Testis (tissue), 3 donors: ENCODE data around the gene WNT9B. TPM values are rescaled to one million over a fixed set of nuclear protein-coding genes. Genes with fewer than 3 reads are reported as not detected.
"Not testable (repeated sequence)": the region's sequence is repeated elsewhere in the genome, so short reads cannot be mapped to it uniquely, and the experiment has no call there.

Experiments
- DNase-seq: peaks from one replicate; pipeline ENCODE4 v3.0.0-alpha.2; 2019
- H3K27ac ChIP-seq, 2 donors: fragments of 200-600 bp; sonication (generic); one replicate each; pipeline ENCODE4 v1.5.1; 2019
- H3K27me3 ChIP-seq: fragments of 200-600 bp; sonication (generic); one replicate; pipeline ENCODE4 v1.5.1; 2019
- H3K36me3 ChIP-seq: fragments of 200-600 bp; sonication (generic); one replicate; pipeline ENCODE4 v1.5.1; 2017; ENCODE audit warnings: low read depth; ENCODE audit errors: missing control alignments
- H3K4me1 ChIP-seq: fragments of 200-600 bp; sonication (generic); one replicate; pipeline ENCODE4 v1.5.1; 2019
- H3K4me3 ChIP-seq, 2 donors: fragments of 200-600 bp; sonication (generic); one replicate each; pipeline ENCODE4 v1.5.1; 2017 to 2019
- H3K9me3 ChIP-seq: fragments of 200-600 bp; sonication (generic); one replicate; pipeline ENCODE4 v1.5.1; 2017
- POLR2A ChIP-seq: fragments of 450-650 bp; IDR thresholded peaks from one replicate; pipeline ENCODE4 v1.6.1; 2017; ENCODE audit warnings: antibody characterized with exemption, mild to moderate bottlenecking, moderate library complexity
- WGBS, 2 donors: methylation state at CpG; one replicate each; pipeline ENCODE4 v1.1.5; 2018; 5-methylcytosine and 5-hydroxymethylcytosine counted together
- intact Hi-C: fragments of 100-400 bp; cut with DNase I; formaldehyde crosslinking; loops from one replicate; pipeline ENCODE4 v1.15.1; 2023; ENCODE audit warnings: low total_unique reads
- polyA plus RNA-seq: library from polyadenylated mRNA; stranded (reverse); fragments of 350-450 nt; fragmentation: Illumina TruSeq; extraction: RNeasy Lipid Tissue Mini Kit (QIAGEN cat#74804); gene quantifications from one replicate; pipeline ENCODE4 v1.2.3, GENCODE V29; 2014; ENCODE audit warnings: low read depth, low replicate concordance; ENCODE audit not compliant: insufficient read depth
- total RNA-seq, 2 donors: library from RNA; depleted of rRNA; stranded (reverse); fragments of >200 nt; gene quantifications; one replicate each; pipeline ENCODE4 v1.2.3, GENCODE V29; 2016
- TF ChIP-seq, protein P1 (sequence below), 3 experiments: fragments of 450-650 bp in 2 of 3; fragments of 200-600 bp in 1 of 3; sonication (generic) in 1 of 3; IDR thresholded peaks; one replicate each; pipeline ENCODE4 v1.5.1; 2016 to 2019; ENCODE audit warnings: antibody characterized with exemption in 3 of 3, mild to moderate bottlenecking in 2 of 3, moderate library complexity in 1 of 3

The WNT9B gene
- total and polyA plus RNA-seq, 3 donors from 2014 or later, result 0.50 to 1.2 TPM; not detected in 1

DNA sequence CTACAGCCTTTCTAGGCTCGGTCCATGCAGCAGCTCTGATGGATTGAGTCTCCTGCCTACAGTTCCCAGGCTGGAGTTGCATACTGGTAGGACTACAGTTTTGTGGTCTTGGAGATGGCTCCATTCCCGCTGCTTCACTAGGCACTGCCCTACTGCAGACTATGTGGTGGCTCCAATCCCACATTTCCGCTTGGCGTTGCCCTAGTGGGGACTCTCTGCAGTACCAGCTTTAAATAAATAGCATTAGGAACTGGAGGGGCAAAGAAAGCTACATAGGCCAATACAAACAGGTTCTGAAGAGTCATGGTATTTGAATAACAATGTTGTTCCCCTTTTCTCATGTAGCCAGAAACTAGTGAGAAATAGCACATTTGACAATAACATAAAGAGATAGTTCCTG is 66.1 kb downstream of the WNT9B start:
- 70 to 87% methylated on average over 4 of the region's 4 CpGs for WGBS, 2 donors
- Histone ChIP-seq H3K9me3 (no peaks in the 10 kb centered on the region), H3K27me3 (no peaks in the 10 kb centered on the region), H3K4me1 (no peaks in the 10 kb centered on the region), H3K36me3 (no peaks in the 10 kb centered on the region), H3K4me3 (no peak overlapping the region), H3K27ac (no peak overlapping the region)
- no peak for TF ChIP-seq POLR2A
- TF ChIP-seq, protein P1, sequence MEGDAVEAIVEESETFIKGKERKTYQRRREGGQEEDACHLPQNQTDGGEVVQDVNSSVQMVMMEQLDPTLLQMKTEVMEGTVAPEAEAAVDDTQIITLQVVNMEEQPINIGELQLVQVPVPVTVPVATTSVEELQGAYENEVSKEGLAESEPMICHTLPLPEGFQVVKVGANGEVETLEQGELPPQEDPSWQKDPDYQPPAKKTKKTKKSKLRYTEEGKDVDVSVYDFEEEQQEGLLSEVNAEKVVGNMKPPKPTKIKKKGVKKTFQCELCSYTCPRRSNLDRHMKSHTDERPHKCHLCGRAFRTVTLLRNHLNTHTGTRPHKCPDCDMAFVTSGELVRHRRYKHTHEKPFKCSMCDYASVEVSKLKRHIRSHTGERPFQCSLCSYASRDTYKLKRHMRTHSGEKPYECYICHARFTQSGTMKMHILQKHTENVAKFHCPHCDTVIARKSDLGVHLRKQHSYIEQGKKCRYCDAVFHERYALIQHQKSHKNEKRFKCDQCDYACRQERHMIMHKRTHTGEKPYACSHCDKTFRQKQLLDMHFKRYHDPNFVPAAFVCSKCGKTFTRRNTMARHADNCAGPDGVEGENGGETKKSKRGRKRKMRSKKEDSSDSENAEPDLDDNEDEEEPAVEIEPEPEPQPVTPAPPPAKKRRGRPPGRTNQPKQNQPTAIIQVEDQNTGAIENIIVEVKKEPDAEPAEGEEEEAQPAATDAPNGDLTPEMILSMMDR (IDR thresholded peaks at IDR 0.05), result no peak
- intact Hi-C loops, result no loop called here
- no peak for DNase-seq

DNA sequence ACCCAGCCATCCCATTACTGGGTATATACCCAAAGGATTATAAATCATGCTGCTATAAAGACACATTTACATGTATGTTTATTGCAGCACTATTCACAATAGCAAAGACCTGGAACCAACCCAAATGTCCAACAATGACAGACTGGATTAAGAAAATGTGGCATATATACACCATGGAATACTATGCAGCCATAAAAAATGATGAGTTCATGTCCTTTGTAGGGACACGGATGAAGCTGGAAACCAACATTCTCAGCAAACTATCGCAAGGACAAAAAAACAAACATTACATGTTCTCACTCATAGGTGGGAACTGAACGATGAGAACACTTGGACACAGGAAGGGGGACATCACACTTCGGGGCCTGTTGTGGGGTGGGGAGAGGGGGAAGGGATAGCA is 70.6 kb downstream of the WNT9B start:
- H3K9me3 ChIP-seq, DNase-seq, intact Hi-C loops, H3K36me3 ChIP-seq, H3K27me3 ChIP-seq: not testable (repeated sequence)
- peak overlapping the region in 1 of 2 donors; percentile 98 for H3K27ac ChIP-seq
- WGBS, 2 donors, result 43 to 59% methylated on average over 4 of the region's 4 CpGs
- peak overlapping the region; percentile 73 to 96 for H3K4me3 ChIP-seq
- H3K4me1 ChIP-seq, result peaks cover 14% of the 10 kb centered on the region

DNA sequence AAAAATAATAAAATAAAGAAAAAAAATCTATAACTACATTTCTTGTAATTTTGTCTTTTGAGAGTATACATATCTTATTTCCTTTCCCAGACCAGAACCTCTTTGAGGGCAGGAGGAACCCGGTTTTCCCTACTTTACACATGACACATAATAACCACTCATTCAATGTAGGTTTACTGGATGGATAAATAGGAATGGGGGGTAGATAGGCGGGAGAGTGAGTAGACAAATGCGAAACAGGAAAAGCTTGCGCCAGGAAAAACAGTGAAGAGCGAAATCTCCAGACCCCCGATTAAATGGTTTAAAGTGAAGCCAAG is 71.1 kb downstream of the WNT9B start:
- Histone ChIP-seq H3K36me3 (no peaks in the 10 kb centered on the region), H3K27ac (peak overlapping the region; percentile 83 to 98), H3K4me1 (peaks cover 14% of the 10 kb centered on the region), H3K9me3 (no peaks in the 10 kb centered on the region), H3K27me3 (no peaks in the 10 kb centered on the region), H3K4me3 (peak overlapping the region; percentile 73 to 96)
- no peak for TF ChIP-seq POLR2A
- TF ChIP-seq, protein P1 (IDR thresholded peaks at IDR 0.05), result no peak
- 0 to 2% methylated on average over 6 of the region's 6 CpGs for WGBS, 2 donors
- DNase-seq, result no peak
- intact Hi-C loops, result no loop called here

DNA sequence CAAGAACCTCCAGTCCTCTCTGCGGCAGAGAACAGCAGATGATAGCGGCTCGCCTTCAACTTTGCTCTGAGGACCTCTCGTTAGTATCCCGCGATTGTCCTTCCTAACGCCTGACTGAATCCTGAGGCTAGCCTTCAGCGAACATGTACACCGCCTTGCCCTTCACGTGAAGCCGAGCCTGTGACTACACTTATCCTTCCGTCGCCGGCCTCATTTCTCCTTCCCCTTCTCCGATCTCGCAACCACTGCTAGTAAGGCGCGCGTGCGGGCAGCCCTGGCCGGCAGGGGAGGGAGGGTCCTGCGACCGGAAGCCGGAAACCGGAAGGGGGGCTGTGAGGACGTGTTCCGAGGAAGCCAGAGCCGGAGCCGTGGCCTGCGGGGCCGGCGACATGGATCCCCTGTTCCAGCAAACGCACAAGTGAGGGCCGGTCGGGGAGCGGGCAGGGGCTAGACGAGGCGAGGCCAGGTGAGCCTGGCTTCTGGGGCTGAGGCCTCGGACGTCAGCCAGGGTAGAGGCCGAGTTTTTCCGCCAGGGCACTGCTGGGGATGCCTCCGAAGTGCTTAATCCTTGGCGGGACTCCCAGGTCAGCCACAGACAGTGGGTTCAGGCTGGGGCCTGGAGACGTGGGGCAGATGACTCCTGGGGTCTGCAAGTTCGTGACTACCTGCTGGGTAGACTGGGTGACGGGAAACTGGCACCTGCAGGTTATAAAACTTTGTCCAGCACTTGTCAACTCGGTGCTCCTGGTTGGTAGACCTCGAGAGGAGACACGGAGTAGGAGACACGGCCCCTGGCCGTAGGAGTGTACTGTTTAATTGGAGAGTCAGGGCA is 71.6 kb downstream of the WNT9B start, which contains the start of gene GOSR2:
TSS of gene GOSR2 (plus strand) at position 357 of the 832 bp plus-strand sequence. CDS start at position 390, 33 bp downstream.
- 0 to 1% methylated on average over 37 to 51 of the region's 52 CpGs for WGBS, 2 donors
- Histone ChIP-seq H3K4me1 (peaks cover 14% of the 10 kb centered on the region), H3K27ac (peak within 1 kb of the TSS; percentile 83 to 98), H3K27me3 (no peaks in the 10 kb centered on the region), H3K9me3 (no peaks in the 10 kb centered on the region), H3K36me3 (no peaks in the 10 kb centered on the region), H3K4me3 (peak within 1 kb of the TSS; percentile 73 to 96)
- intact Hi-C loops, result no loop called here
- TF ChIP-seq, protein P1 (IDR thresholded peaks at IDR 0.05), result peak in 1 of 3 experiments; percentile 34
- TF ChIP-seq POLR2A, result no peak
- DNase-seq, result peak; percentile 94

DNA sequence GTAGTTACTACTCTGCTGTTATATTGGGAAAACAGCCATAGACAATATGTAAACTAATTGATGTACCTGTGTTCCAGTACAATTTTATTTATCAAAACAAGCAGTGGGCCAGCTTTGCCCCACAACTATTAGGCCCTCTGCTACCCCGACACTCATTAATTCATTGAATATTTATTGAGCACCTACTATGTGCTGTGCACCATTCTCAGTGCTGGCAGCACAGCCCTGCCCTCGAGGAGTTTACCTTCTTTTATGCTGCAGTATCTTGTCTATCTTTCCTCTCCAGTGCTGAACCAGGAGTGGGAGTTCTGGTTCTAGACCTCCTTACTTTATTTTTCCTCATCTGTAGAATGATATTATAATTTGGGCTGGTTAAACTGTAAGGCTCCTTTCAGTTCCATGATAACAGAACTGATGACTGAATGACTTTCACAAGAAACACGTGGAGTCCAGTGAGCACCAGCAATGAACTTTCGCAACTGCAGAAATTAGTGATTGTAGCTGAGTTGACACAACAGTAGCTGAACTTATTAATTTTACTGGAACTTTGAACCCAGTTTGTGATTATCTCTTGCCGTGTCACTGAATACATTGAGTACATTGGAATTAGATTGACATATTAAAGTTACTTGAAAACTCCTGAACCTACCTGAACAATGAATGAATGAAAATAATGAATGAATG is 73.9 kb downstream of the WNT9B start:
- Histone ChIP-seq H3K27ac (no peak overlapping the region), H3K9me3 (no peaks in the 10 kb centered on the region), H3K4me3 (no peak overlapping the region), H3K27me3 (no peaks in the 10 kb centered on the region), H3K4me1 (peaks cover 14% of the 10 kb centered on the region), H3K36me3 (no peaks in the 10 kb centered on the region)
- TF ChIP-seq POLR2A, result no peak
- TF ChIP-seq, protein P1 (IDR thresholded peaks at IDR 0.05), result no peak
- 74 to 78% methylated on average over 5 of the region's 5 CpGs for WGBS, 2 donors
- DNase-seq, result no peak
- intact Hi-C loops, result no loop called here
